CD4-positive, alpha-beta T cell treated with Interleukin-6 at 100 ng/mL for 8 hours (primary cell): Measurements from ENCODE around the gene SLC6A4.
"Not testable (repeated sequence)": the region's sequence is repeated elsewhere in the genome, so short reads cannot be mapped to it uniquely, and the experiment has no call there.

ENCODE experiments used
- DNase-seq: peaks from one replicate; pipeline ENCODE4 v3.0.0-alpha.2; 2020; ENCODE audit warnings: mixed read lengths, low spot score

SLC6A4 gene

GRCh38 chr17:30219315-30219714 lies 16.2 kb downstream of the SLC6A4 start:
- DNase-seq, result no peak

GRCh38 chr17:30218799-30219198 lies 16.7 kb downstream of the SLC6A4 start:
- no peak for DNase-seq

- no peak for DNase-seq
Observed at GRCh38 chr17:30217746-30218245, 17.7 kb downstream of the SLC6A4 start.

- no peak for DNase-seq
Observed at GRCh38 chr17:30217054-30217453, 18.4 kb downstream of the SLC6A4 start.

- DNase-seq, result no peak
Observed at GRCh38 chr17:30212750-30213149, 22.7 kb downstream of the SLC6A4 start.

GRCh38 chr17:30211371-30211770 lies 24.1 kb downstream of the SLC6A4 start:
- no peak for DNase-seq

GRCh38 chr17:30210901-30211300 lies 24.6 kb downstream of the SLC6A4 start:
- DNase-seq, result no peak

GRCh38 chr17:30210366-30210765 lies 25.1 kb downstream of the SLC6A4 start:
- DNase-seq, result no peak

GRCh38 chr17:30209930-30210329 lies 25.6 kb downstream of the SLC6A4 start:
- DNase-seq, result no peak

GRCh38 chr17:30208214-30208613 lies 27.3 kb downstream of the SLC6A4 start:
- DNase-seq, result no peak

- no peak for DNase-seq
Observed at GRCh38 chr17:30207655-30208054, 27.8 kb downstream of the SLC6A4 start.

GRCh38 chr17:30203471-30203981 lies 32.0 kb downstream of the SLC6A4 start:
- DNase-seq, result no peak

- not testable (repeated sequence) for DNase-seq
Observed at GRCh38 chr17:30200656-30201055, 34.8 kb downstream of the SLC6A4 start.

- DNase-seq, result no peak
Observed at GRCh38 chr17:30200106-30200505, 35.4 kb downstream of the SLC6A4 start.

- DNase-seq, result no peak
Observed at GRCh38 chr17:30199600-30199999, 35.9 kb downstream of the SLC6A4 start.

GRCh38 chr17:30197416-30197815 lies 38.1 kb downstream of the SLC6A4 start:
- DNase-seq, result no peak

- no peak for DNase-seq
Observed at GRCh38 chr17:30196504-30196903, 39.0 kb downstream of the SLC6A4 start.

- no peak for DNase-seq
Observed at GRCh38 chr17:30191072-30191471, 44.4 kb downstream of the SLC6A4 start.

- no peak for DNase-seq
Observed at GRCh38 chr17:30188211-30188939, 47.1 kb downstream of the SLC6A4 start.

GRCh38 chr17:30187573-30187972 lies 47.9 kb downstream of the SLC6A4 start:
- DNase-seq, result no peak

GRCh38 chr17:30186761-30187160 lies 48.7 kb downstream of the SLC6A4 start:
- DNase-seq, result no peak

- no peak for DNase-seq
Observed at GRCh38 chr17:30176855-30177254, 58.6 kb downstream of the SLC6A4 start.

- no peak for DNase-seq
Observed at GRCh38 chr17:30174556-30174955, 60.9 kb downstream of the SLC6A4 start.

GRCh38 chr17:30173649-30174048 lies 61.8 kb downstream of the SLC6A4 start:
- no peak for DNase-seq
